H1 (cell line): Measurements from ENCODE around the gene ANKRD40. TPM values are rescaled to one million over a fixed set of nuclear protein-coding genes. Genes with fewer than 3 reads are reported as not detected.
A peak's percentile ranks its signal among the peaks of the same experiment; 100 is the strongest.

Source experiments
- CTCF ChIA-PET: fragments of 300-600 bp; sonication (Branson Sonifier 250); formaldehyde crosslinking; loops from one replicate; lab custom pipeline; 2021; ENCODE audit not compliant: partially characterized antibody; lab: Charles Lee
- POLR2A ChIA-PET: fragments of 300-600 bp; sonication (Branson Sonifier 250); formaldehyde crosslinking; loops from one replicate; lab custom pipeline; 2021; ENCODE audit warnings: inconsistent platforms; ENCODE audit not compliant: partially characterized antibody; lab: Charles Lee
- DNase-seq, 2 experiments: peaks; one replicate each; pipeline versions ENCODE4 v3.0.0 to v3.0.0-alpha.2; 2010 to 2022; ENCODE audit warnings: low spot score in 2 of 2, low read depth in 1 of 2, mixed read lengths in 1 of 2
- FAIRE-seq: peaks from 2 replicates; lab custom pipeline; 2011; peaks lifted over from hg19 to GRCh38; lab: Jason Lieb, UNC
- H2AFZ ChIP-seq: 2 replicates; pipeline ENCODE4 v1.8.1; 2012; ENCODE audit warnings: low read length, inconsistent platforms
- H2AK5ac ChIP-seq: 2 replicates; pipeline ENCODE4 v1.6.1; 2013; ENCODE audit warnings: low read depth, low read length
- H2BK120ac ChIP-seq: replicated peaks from 2 replicates; pipeline ENCODE3; 2013; ENCODE audit warnings: low read depth, low read length, inconsistent platforms
- H2BK12ac ChIP-seq: 2 replicates; pipeline ENCODE4 v1.6.1; 2013; ENCODE audit warnings: low read depth, low read length
- H2BK15ac ChIP-seq: 2 replicates; pipeline ENCODE4 v1.6.1; 2013; ENCODE audit warnings: low read length
- H2BK20ac ChIP-seq: 2 replicates; pipeline ENCODE4 v1.6.1; 2013; ENCODE audit warnings: low read length
- H2BK5ac ChIP-seq: 2 replicates; pipeline ENCODE4 v1.6.1; 2013; ENCODE audit warnings: low read depth, low read length
- H3K14ac ChIP-seq: 2 replicates; pipeline ENCODE4 v1.6.1; 2013; ENCODE audit warnings: inconsistent platforms; ENCODE audit not compliant: insufficient read length
- H3K18ac ChIP-seq: 2 replicates; pipeline ENCODE4 v1.6.1; 2013; ENCODE audit warnings: low read length; ENCODE audit errors: extremely low read depth
- H3K23ac ChIP-seq: 2 replicates; pipeline ENCODE4 v1.6.1; 2013; ENCODE audit warnings: inconsistent platforms; ENCODE audit not compliant: insufficient read length
- H3K23me2 ChIP-seq: 2 replicates; pipeline ENCODE4 v1.6.1; 2013; ENCODE audit warnings: low read depth, low read length
- H3K27ac ChIP-seq: 2 replicates; pipeline ENCODE4 v1.6.1; 2011; ENCODE audit warnings: low read depth, low read length, inconsistent platforms
- H3K27me3 ChIP-seq, 4 experiments: replicated peaks in 1 of 4; 1 replicate in 1 of 4; 2 replicates in 3 of 4; pipeline versions ENCODE4 v1.6.1 to v1.8.1; 2011 to 2013; ENCODE audit warnings: low read length in 3 of 4, mild to moderate bottlenecking in 3 of 4, inconsistent platforms in 2 of 4, mixed read lengths in 2 of 4, moderate library complexity in 1 of 4; ENCODE audit not compliant: control insufficient read depth in 3 of 4, insufficient read depth in 3 of 4; ENCODE audit errors: extremely low read depth in 1 of 4
- H3K36me3 ChIP-seq, 4 experiments: 2 replicates each; pipeline versions ENCODE4 v1.6.1 to v1.8.1; 2011 to 2013; ENCODE audit warnings: mild to moderate bottlenecking in 4 of 4, low read length in 3 of 4, moderate library complexity in 2 of 4, control low read depth in 1 of 4, inconsistent platforms in 1 of 4; ENCODE audit not compliant: insufficient read depth in 4 of 4, control insufficient read depth in 2 of 4
- H3K4ac ChIP-seq: replicated peaks from 2 replicates; pipeline ENCODE3; 2013; ENCODE audit warnings: low read length, low read depth, mixed read lengths, inconsistent platforms; ENCODE audit not compliant: insufficient read length
- H3K4me1 ChIP-seq, 4 experiments: replicated peaks in 1 of 4; 1 replicate in 1 of 4; 2 replicates in 3 of 4; pipeline versions ENCODE4 v1.6.1 to v1.8.1; 2011 to 2013; ENCODE audit warnings: low read length in 3 of 4, inconsistent platforms in 2 of 4, mixed read lengths in 1 of 4; ENCODE audit not compliant: insufficient read depth in 4 of 4, control insufficient read depth in 3 of 4
- H3K4me2 ChIP-seq, 2 experiments: 2 replicates each; pipeline versions ENCODE4 v1.6.1 to v1.8.1; 2011 to 2013; ENCODE audit warnings: low read depth in 2 of 2, low read length in 2 of 2, control low read depth in 1 of 2, inconsistent platforms in 1 of 2, mild to moderate bottlenecking in 1 of 2; ENCODE audit not compliant: insufficient read depth in 1 of 2
- H3K4me3 ChIP-seq, 4 experiments: fragments of 200-600, 300-600 bp in 1 of 4; sonication (generic), shearing (Covaris generic), sonication (Bioruptor Twin) in 1 of 4; 2 replicates each; pipeline versions ENCODE4 v1.5.1 to v1.8.1; 2011 to 2016; ENCODE audit warnings: low read length in 4 of 4, low read depth in 3 of 4, control low read depth in 2 of 4, inconsistent platforms in 2 of 4, mild to moderate bottlenecking in 2 of 4, mixed read lengths in 1 of 4, moderate library complexity in 1 of 4; ENCODE audit not compliant: insufficient read depth in 2 of 4; ENCODE audit errors: extremely low read depth in 1 of 4
- H3K56ac ChIP-seq: replicated peaks from 2 replicates; pipeline ENCODE3; 2013; ENCODE audit warnings: low read depth, mild to moderate bottlenecking, mixed read lengths, low read length, inconsistent platforms; ENCODE audit not compliant: insufficient read length
- H3K79me1 ChIP-seq: 2 replicates; pipeline ENCODE4 v1.6.1; 2013; ENCODE audit warnings: low read depth, low read length, control low read depth
- H3K79me2 ChIP-seq, 2 experiments: 2 replicates each; pipeline versions ENCODE4 v1.6.1 to v1.8.1; 2012 to 2013; ENCODE audit warnings: low read length in 2 of 2, mild to moderate bottlenecking in 2 of 2, inconsistent platforms in 1 of 2; ENCODE audit not compliant: insufficient read depth in 2 of 2, control insufficient read depth in 1 of 2
- H3K9ac ChIP-seq, 4 experiments: replicated peaks in 1 of 4; 1 replicate in 1 of 4; 2 replicates in 3 of 4; pipeline versions ENCODE4 v1.6.1 to v1.8.1; 2011 to 2013; ENCODE audit warnings: low read depth in 3 of 4, low read length in 3 of 4, control low read depth in 2 of 4, mild to moderate bottlenecking in 2 of 4, moderate library complexity in 2 of 4, inconsistent platforms in 1 of 4; ENCODE audit errors: extremely low read depth in 1 of 4
- H3K9me3 ChIP-seq, 2 experiments: 2 replicates each; pipeline versions ENCODE4 v1.6.1 to v1.8.1; 2012 to 2013; ENCODE audit warnings: mild to moderate bottlenecking in 2 of 2, moderate library complexity in 2 of 2, control low read depth in 1 of 2, inconsistent platforms in 1 of 2, low read depth in 1 of 2, low read length in 1 of 2, mixed read lengths in 1 of 2; ENCODE audit not compliant: insufficient read depth in 2 of 2
- H4K20me1 ChIP-seq, 2 experiments: replicated peaks in 1 of 2; 2 replicates each; pipeline versions ENCODE3 to v1.8.1; 2011 to 2013; ENCODE audit warnings: inconsistent platforms in 2 of 2, low read length in 2 of 2, mild to moderate bottlenecking in 1 of 2; ENCODE audit not compliant: insufficient read depth in 2 of 2, control insufficient read depth in 1 of 2
- H4K5ac ChIP-seq: 2 replicates; pipeline ENCODE4 v1.6.1; 2013; ENCODE audit warnings: low read length, low read depth, mixed read lengths, inconsistent platforms; ENCODE audit not compliant: insufficient read length
- H4K8ac ChIP-seq: 2 replicates; pipeline ENCODE4 v1.8.0; 2013; ENCODE audit warnings: mild to moderate bottlenecking, moderate library complexity, low read length, inconsistent platforms; ENCODE audit not compliant: insufficient read depth; ENCODE audit errors: extremely low read depth
- H4K91ac ChIP-seq: replicated peaks from 2 replicates; pipeline ENCODE3; 2013; ENCODE audit warnings: low read length, mixed read lengths, inconsistent platforms; ENCODE audit not compliant: insufficient read length
- ATF3 ChIP-seq: IDR thresholded peaks from 2 replicates; pipeline ENCODE4 v1.6.1; 2011; ENCODE audit warnings: low read depth, mild to moderate bottlenecking, low read length; ENCODE audit not compliant: insufficient read depth
- FOSL1 ChIP-seq: IDR thresholded peaks from 2 replicates; pipeline ENCODE4 v1.6.1; 2011; ENCODE audit warnings: mild to moderate bottlenecking, low read depth, low read length, moderate library complexity; ENCODE audit not compliant: insufficient read depth
- HDAC6 ChIP-seq: IDR thresholded peaks from one replicate; pipeline ENCODE4 v1.7.1; 2012; ENCODE audit warnings: low read depth, mild to moderate bottlenecking, inconsistent platforms, low read length, moderate library complexity
- POLR2AphosphoS5 ChIP-seq: IDR thresholded peaks from 2 replicates; pipeline ENCODE4 v1.6.1; 2011; ENCODE audit warnings: low read depth, low read length
- RFX5 ChIP-seq: IDR thresholded peaks from 2 replicates; pipeline ENCODE4 v1.6.1; 2011; ENCODE audit warnings: low read depth, low read length, improper control_type of control experiment, borderline replicate concordance
- SIRT6 ChIP-seq: IDR thresholded peaks from one replicate; pipeline ENCODE4 v1.7.1; 2012; ENCODE audit warnings: low read length, inconsistent platforms
- SP1 ChIP-seq: IDR thresholded peaks from 2 replicates; pipeline ENCODE4 v1.6.1; 2011; ENCODE audit warnings: low read depth, low read length
- SP2 ChIP-seq: IDR thresholded peaks from 2 replicates; pipeline ENCODE4 v1.6.1; 2012; ENCODE audit warnings: mild to moderate bottlenecking, low read length, inconsistent platforms
- TAF1 ChIP-seq: IDR thresholded peaks from 2 replicates; pipeline ENCODE4 v1.6.1; 2011; ENCODE audit warnings: mild to moderate bottlenecking, low read depth, low read length
- WGBS, 2 experiments: shearing (Covaris generic) in 1 of 2; methylation state at CpG; one replicate each; pipeline versions ENCODE4 v1.1.6 to v1.1.7; 2013 to 2015; ENCODE audit warnings: low lambda C conversion rate in 2 of 2, mixed read lengths in 2 of 2, inconsistent platforms in 1 of 2, low coverage in 1 of 2, missing lambda C conversion rate in 1 of 2; ENCODE audit not compliant: insufficient replicate concordance in 2 of 2, insufficient coverage in 1 of 2, insufficient read length in 1 of 2; ENCODE audit errors: extremely low coverage in 1 of 2, missing lambda C conversion rate in 1 of 2; 5-methylcytosine and 5-hydroxymethylcytosine counted together
- polyA plus RNA-seq, 7 experiments: library from polyadenylated mRNA; depleted of rRNA in 3 of 7; stranded (reverse) in 5 of 7; unstranded in 2 of 7; fragments of >200 nt in 5 of 7; fragments of 200-250 nt in 2 of 7; gene quantifications; 1 replicate in 5 of 7; 2 replicates in 1 of 7; 4 replicates in 1 of 7; pipeline versions ENCODE4 v1.2.1 to v1.2.3, GENCODE V29; 2011 to 2013; ENCODE audit warnings: missing spikeins in 2 of 7, mixed read lengths in 2 of 7
- total RNA-seq: library from RNA; stranded (reverse); fragmentation: NEBNext Ultra II Directional; extraction: Animal tissue kit (Norgen Biotek cat#: 25700); gene quantifications from 2 replicates; pipeline ENCODE4 v1.2.1, GENCODE V29; 2021

The ANKRD40 gene
- total and polyA plus RNA-seq, 2 of the 8 experiments (the other 6 are each of a cell fraction or from before 2014, with no cell fraction given) = 26.1 to 50.1 TPM

- H2BK12ac ChIP-seq = peak overlapping the region; percentile 39; the same call in 1 of the 2 replicates
- no peaks in the 10 kb centered on the region for H3K23me2 ChIP-seq
- no peak overlapping the region for H4K5ac ChIP-seq
- no peak overlapping the region for H3K9ac ChIP-seq
- no peak overlapping the region for H2BK20ac ChIP-seq
- H4K20me1 ChIP-seq = no peaks in the 10 kb centered on the region
- no peaks in the 10 kb centered on the region for H3K79me1 ChIP-seq
- H3K27ac ChIP-seq = no peak overlapping the region
- no peak overlapping the region for H3K4me3 ChIP-seq
- H3K4me1 ChIP-seq = no peaks in the 10 kb centered on the region
- no peak overlapping the region for H4K91ac ChIP-seq
- no peaks in the 10 kb centered on the region for H3K27me3 ChIP-seq
- TF ChIP-seq SP2 = no peak
- no peak for TF ChIP-seq SIRT6
- no peak for TF ChIP-seq FOSL1
- TF ChIP-seq SP1 = no peak
- TF ChIP-seq RFX5 = no peak
- no peak for TF ChIP-seq POLR2AphosphoS5
- TF ChIP-seq ATF3 = no peak
- no peak for TF ChIP-seq TAF1
- TF ChIP-seq HDAC6 = no peak
- FAIRE-seq (no peak), DNase-seq (no peak)
- H2AK5ac ChIP-seq = no peak overlapping the region
- no peak overlapping the region for H2BK15ac ChIP-seq
- H4K8ac ChIP-seq = no peak overlapping the region
- CTCF ChIA-PET = interaction anchor here (0.7 to 5.3 kb wide), 7 partner anchors 15 to 128 kb away, joined by 3 to 23 read pairs (median 3); no protein-coding TSS in a partner anchor
- H3K4ac ChIP-seq = no peak overlapping the region
- H3K18ac ChIP-seq = no peak overlapping the region
- H3K36me3 ChIP-seq = no peaks in the 10 kb centered on the region
- no peak overlapping the region for H3K14ac ChIP-seq
- POLR2A ChIA-PET = no interaction called here
- no peak overlapping the region for H3K56ac ChIP-seq
- no peaks in the 10 kb centered on the region for H3K9me3 ChIP-seq
- no peaks in the 10 kb centered on the region for H3K79me2 ChIP-seq
- H3K4me2 ChIP-seq = no peak overlapping the region
- H3K23ac ChIP-seq = no peak overlapping the region
- no peak overlapping the region for H2AFZ ChIP-seq
- no peak overlapping the region for H2BK120ac ChIP-seq
- 85% methylated on average over 23 of the region's 24 CpGs; no CpG with 5 or more reads in 1 of the 2 experiments for WGBS, 2 experiments
- no peak overlapping the region for H2BK5ac ChIP-seq
Measured at GRCh38 chr17:50676065-50676975, 31.4 kb downstream of the ANKRD40 start.
